HG03060 (cell line): ENCODE results near the gene CDC42EP5.

Source experiments
- ATAC-seq: cut with Tn5 transposase; IDR thresholded peaks from one replicate; pipeline ENCODE4 v1.9.1; 2021; ENCODE audit warnings: low read depth, moderate number of reproducible peaks; ENCODE audit not compliant: unreplicated experiment

Gene CDC42EP5

DNA sequence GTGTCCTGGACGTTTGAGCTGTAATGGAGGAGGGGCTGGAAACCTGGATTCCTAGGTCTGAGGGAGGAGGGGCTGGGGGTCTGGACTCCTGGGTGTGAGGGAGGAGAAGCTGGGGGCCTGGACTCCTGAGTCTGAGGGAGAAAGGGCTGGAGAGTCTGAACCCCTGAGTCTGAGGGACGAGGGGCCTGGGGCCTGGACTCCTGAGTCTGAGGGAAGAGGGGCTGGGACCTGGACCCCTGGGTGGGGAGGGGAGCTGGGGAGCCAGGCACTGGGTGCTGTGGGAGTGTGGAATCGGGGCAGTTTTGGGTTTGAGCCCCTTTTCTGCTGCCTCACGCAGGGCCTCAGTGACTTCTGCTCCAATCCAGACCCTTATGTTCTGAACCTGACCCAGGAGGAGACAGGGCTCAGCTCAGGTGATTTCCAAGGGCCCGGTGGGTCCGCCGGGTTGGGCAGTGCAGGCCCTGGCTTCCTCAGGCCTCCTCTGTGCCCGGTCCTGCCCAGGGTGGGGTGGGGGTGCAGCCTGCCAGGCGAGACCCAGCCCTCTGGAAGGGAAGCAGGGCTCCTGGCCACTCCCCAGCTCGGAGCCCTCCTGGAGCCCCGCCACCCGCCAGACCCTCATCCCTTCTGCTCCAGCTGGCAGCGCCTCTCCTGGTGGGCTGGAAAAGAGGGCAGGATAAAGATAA, 43.4 kb downstream of the CDC42EP5 start:
- no peak for ATAC-seq

DNA sequence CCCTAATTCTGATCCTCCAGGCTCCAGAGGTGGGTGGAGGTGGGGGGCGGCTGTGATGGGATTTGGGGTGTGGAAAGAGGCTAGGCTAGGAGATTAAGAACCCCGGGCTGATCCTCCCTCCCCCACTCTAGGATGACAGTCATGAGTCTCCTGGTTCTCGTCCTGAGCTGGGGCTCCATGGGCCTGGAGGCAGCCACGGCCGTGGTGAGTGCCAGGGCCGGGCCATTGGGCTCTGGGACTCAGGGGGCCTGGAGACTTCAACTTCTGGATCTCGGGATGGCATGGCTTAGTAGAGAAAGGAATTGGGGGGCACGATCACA, 44.0 kb downstream of the CDC42EP5 start:
- no peak for ATAC-seq

DNA sequence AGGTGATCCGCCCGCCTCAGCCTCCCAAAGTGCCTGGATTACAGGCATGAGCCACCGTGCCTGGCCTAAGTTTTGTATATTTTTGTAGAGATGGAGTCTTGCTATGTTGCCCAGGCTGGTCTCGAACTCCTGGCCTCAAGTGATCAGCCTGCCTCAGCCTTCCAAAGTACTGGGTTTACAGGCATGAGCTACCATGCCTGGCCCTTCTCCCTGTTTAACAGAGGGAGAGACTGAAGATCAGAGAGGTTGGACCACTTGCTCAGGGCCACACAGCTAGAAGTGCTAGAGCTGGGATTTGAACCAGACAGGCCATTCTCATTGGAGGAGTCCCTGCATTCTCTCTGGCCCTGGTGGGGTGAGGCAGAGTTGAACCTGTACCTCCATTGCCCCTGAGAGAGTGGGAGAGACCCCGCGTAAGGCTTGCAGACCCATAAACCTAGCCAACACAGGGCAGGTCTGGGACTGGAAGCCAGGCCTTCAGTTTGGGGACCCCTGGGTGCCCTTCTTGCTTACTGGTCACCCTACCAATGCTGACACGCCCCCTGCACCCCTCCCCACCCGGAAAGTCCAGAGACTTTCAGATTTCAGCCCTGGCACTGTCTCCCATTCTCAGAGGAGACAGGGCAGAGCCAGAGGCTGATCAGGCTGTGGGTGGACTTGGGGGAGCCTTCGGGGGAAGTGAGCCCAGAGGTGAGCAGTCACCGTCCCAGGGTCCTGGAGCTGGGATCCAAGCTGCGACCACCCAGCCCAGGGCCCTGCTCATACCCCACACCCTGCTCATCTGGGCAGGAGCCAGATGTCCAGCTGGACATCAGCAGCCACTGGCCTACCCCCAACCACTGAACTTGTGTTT, 44.5 kb downstream of the CDC42EP5 start:
- no peak for ATAC-seq

DNA sequence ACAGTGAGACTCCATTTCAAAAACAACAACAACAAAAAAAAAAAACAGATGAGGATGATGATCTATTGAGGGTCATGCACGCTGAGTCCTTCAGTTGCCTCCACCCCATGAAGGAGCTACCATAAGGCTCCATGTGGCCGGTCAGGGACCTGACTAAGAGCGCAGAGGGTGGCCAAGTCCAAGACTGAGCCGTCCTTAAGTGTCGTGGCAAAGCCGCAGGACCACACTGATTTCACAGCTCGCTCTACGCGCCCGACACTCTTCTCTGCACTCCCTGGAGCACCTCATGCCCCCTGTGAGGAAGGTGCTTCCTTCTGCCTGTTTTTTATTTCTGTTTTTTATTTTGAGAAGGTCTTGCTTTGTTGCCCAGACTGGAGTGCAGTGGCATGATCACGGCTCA, 45.5 kb downstream of the CDC42EP5 start:
- no peak for ATAC-seq

DNA sequence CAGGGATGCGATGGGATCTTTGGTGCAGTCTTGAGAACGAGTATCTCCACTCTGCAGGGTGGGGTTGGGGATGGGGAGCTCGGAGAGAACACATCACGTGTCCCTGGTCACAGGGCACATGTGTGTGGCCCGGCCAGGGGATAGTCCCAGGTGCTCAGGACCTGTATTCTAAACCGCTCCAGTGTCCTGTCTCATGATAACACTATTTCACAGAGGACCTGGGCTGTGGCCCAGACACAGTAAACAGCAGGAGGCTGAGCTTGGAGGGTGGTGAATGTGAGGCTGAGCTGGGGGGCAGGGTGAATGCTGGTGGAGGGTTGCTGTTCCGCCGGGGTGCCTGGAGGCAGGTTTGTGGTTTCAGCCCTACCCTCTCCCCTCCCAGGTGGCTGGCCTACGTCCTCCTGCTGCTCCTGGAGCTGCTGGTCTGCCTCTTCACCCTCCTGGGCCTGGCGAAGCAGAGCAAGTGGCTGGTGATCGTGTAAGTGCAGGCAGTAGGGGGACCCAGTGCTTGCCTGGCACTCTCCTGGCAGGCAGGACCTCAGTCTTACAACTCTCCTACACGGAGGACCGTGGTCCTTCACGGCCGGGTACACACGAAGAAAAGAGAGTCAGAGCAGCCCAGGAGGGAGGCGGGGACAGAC, 46.7 kb downstream of the CDC42EP5 start:
- ATAC-seq, result no peak

DNA sequence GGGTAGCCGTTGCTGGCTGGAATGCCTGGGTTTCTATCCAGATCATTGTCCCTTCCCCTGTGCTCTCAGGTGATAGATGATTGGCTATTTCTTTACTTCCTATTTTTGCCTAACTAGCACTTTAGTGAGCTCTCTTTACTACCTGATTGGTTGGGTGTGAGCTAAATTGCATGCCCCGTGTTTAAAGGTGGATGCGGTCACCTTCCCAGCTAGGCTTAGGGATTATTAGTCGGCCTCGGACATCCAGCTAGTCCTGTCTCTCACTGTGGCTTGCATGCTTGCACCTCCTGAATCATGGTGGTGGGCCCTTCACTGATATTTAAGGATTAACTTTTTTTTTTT, 47.7 kb downstream of the CDC42EP5 start:
- no peak for ATAC-seq

DNA sequence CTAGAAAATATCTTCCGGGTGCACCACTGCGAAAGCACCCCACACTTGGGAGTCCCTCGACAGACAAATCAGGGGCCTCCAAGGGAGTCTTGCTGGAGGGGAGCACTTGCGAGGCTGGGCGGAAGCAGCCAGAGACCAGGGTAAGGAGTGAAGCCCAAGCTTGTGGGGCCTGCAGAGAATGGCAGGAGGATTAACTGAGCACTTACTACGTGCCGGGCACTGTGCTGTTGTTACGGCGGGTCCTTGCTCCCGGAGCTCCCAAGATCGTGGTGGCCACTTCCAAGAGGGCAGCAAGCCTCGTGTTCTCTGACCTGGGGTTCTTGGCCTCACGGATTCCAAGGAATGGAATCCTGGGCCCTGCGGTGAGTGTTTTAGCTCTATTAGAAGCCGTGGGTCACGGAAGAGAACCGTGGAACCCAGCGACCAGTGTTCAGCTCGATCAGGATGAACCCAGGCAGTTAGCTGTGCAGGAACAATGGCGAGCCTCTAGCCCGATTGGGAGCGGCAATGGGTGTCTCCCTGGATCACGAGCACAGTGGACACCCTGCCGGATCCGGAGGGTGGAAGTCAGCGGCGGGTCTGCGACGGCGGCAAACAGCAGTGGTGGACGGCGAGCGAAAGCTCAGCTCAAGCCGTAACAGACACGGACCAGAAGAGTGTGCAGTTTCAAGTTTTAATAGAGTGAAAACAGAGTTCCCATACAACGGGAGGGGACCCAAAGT, 48.3 kb downstream of the CDC42EP5 start:
- ATAC-seq, result no peak

DNA sequence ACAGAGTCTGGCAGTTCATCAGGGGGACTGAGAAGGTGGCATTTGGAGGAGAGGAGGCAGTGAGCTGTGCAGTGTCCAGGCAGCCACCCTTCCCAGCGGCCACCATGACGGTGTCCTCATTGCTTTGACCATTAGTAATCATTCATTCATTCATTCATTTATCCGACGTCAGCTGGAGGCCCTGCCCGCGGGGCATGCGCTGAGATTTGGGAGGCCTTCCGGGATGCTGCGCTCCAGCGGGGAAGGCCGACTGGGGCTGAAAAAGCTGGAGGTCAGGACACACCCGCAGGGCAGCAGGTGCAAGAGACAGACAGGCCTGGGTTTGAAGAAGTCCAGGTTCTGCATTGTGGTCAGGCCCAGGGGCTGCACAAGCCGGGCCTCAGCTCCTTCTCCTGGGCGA, 48.9 kb downstream of the CDC42EP5 start:
- no peak for ATAC-seq

DNA sequence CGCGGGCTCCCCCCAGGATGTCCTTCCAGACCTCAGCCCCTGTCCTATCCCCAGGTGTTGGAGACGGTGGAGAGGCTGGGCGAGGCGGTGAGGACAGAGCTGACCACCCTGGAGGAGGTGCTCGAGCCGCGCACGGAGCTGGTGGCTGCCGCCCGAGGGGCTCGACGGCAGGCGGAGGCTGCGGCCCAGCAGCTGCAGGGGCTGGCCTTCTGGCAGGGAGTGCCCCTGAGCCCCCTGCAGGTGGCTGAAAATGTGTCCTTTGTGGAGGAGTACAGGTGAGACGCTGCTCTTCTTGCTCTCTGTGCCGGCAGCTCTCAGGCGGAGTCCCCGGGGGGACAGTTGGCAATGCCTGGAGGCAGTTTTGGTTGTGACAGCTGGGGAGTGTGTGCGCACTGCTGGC, 51.0 kb downstream of the CDC42EP5 start:
- no peak for ATAC-seq

DNA sequence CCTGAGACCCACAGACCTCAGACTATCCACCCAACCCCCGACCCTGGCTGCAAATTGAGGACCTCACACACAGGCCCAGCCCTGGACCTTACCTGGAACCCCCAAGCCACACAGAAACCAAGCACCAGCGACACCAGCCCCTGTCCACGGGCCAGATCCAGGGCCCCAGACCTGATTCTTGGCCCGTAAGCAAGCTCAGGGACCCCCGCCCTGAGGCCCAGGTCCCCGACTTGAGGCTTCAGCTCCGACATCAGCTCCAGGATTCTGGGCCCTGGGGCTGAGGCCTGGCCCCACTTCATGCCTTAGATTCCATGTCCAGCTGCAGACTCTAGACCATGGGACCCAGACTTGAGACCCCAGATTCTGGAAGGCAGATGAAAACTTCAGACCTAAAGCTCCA, 51.6 kb downstream of the CDC42EP5 start:
- no peak for ATAC-seq

DNA sequence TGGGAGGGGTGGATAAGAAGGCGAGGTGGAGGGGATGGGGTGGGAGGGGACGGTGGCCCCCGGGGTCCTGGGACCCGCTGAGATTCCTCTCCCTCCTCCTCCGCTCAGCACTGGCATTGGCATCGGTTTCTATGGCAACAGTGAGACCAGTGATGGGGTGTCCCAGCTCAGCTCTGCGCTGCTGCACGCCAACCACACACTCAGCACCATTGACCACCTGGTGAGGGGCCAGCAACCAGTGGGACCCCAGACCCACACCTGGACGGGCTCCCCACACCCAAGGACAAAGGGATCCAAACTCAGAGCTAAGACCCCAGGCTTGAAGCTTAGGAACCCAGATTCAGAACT, 52.0 kb downstream of the CDC42EP5 start:
- no peak for ATAC-seq

DNA sequence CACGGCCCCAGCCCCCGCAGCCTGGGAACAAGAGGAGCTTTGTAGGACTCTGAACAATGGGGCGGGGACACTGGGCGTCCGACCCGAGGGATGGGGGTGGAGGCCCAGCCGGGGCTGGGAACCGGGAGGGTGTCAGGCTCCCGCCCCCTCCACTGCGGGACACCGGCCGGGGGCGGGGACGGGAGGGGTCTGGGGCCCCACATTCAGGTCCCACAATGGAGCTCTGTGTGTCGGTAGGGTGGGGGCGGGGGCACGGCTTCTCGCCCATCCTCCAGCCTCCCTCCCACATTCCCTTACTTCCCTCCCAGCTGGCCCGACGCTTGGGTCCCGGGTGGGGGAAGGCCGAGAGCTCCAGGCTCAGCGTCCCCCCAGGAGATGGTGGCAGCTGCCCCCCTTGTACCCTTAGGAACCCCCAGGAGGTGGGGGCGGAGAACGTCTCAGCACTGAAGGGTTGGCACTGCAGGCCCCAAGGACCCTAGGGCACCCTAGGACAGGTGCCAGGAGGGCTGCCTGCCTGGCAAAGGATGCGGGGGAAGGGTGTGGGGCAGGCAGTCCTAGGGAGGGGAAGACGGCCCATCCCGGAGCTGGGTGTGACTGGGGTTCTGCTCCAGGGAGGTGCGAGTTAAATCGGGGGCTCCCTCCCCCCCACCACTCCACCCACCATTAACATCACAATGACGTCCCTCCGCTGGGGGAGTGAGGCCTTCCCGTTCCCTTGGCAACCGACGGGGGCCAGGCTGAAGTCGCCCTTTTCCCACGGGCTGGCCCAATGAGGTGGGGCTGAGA, 52.5 kb downstream of the CDC42EP5 start:
- no peak for ATAC-seq

DNA sequence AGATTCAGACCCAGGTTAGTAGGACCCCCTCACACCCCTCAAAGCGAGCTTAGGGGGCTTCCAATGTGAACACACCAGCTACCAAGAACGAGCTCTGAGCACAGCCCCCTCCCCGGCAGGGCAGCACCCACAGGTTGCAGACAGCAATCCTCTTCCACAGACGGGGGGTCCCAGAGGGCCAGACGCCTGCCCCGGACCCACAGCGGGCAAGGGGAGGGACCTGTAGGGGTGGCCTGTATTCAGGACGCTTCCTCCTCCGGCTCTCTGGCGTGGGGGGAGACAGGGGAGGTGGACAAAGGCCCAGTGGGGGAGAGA, 53.1 kb downstream of the CDC42EP5 start:
- ATAC-seq, result no peak

DNA sequence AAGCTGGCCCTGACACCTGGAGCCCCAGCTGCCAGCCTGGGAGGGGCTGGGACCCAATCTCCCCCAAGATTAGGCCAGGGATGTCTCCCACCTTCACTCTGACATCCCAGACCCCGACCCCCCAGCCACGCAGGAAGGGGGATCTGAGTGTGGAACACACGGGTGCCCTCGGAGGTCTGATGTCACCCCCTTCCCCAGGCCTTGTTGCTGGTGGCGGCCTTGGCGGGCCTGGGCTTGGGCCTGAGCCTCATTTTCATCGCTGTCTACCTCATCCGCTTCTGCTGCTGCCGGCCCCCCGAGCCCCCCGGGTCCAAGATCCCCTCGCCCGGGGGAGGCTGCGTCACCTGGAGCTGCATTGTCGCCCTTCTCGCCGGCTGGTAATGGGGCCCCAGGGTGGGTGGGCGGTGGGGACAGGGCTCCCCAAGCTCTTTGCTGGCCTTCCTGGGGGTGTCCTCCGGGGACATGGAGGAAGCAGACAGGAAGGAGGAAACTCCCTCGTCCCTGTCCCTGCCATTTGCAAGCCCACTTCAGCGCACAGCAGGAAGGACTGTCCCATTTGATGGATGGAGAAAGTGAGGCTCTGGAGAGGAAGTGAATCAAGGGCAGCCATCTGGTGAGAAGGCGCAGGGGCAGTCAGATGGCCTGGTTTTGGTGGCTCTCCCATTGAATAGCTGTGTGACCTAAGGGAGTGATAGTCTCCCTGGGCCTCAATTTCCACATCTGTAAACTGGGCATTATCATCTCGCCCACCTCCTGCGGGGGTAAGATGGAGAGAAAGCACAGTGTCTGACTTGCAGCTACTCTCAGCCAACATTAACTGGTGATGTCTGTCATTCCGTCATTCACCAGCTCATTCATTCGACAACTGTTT, 53.9 kb downstream of the CDC42EP5 start:
- ATAC-seq, result no peak

DNA sequence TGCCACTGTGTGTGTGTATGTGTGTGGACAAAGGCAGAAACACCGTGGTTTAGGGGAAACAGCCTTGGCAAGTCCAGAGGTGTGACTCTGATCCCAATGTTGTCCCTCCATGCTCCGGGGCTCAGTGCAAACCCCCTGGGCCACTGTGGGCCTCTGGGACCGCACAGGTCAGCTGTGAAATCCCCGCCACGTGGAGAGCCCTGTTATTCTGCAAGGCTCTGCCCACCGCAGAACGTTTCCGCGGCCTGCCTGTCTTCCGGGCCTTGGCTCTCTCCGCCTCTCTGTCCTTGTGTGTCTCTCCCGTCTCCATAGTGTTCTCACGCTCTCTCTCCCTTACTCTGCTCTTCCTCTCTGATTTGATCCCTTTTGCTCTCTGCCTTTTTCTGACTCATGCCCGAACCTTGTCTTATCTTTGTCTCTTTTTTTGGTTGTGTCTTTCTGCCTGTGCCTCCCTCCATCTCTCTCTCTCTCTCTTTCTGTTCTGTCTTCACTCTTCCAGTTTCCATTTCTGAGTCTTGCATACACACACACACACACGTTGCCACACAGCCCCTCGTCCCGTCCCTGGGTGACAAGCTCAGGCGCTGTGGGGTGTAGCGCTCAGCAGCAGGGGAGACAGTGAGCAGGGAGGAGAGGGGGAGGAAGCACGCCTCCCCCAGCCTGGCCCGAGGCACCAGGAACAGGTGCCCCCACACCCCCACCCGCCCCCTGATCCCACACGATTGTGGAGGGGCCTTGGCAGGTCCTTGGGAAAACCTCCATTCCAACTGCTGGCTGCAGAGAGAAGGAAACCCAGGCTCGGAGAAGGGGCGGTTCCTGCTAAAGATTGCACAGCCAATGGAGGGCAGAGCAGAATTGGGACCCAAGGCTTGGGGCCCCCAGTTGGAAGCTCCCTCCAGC, 54.8 kb downstream of the CDC42EP5 start:
- ATAC-seq, result no peak

DNA sequence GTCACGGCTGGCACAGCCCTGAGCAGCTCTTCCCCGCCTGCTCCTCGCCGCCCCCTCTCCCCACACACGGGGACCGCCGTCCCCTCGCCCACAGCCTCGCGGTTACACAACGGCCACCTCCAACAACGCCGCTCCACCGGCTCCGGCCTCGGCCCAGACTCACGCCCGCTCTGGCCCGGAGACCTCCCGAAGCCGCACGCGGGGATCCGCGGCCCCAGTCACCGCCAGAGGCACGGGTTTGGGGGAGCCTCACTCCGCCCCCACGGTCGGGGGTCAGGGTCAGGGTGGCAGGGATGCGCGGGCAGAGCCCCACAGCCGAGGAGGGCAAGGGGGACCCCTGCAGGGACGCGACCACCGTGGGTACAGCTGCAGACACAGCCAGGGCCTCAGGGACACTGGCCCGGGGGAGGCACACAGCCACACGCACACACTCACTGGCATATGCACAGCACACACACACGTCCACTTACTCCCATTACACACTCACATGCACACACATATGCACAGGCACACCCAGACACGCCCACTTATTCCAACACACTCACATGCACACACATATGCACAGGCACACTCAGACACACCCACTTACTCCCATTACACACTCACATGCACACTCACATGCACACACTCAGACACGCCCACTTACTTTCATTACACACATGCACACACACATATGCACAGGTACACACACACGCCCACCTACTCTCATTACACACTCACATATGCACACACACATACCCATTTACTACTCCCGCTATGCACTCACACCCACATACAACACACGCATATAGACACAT, 56.2 kb downstream of the CDC42EP5 start:
- no peak for ATAC-seq

DNA sequence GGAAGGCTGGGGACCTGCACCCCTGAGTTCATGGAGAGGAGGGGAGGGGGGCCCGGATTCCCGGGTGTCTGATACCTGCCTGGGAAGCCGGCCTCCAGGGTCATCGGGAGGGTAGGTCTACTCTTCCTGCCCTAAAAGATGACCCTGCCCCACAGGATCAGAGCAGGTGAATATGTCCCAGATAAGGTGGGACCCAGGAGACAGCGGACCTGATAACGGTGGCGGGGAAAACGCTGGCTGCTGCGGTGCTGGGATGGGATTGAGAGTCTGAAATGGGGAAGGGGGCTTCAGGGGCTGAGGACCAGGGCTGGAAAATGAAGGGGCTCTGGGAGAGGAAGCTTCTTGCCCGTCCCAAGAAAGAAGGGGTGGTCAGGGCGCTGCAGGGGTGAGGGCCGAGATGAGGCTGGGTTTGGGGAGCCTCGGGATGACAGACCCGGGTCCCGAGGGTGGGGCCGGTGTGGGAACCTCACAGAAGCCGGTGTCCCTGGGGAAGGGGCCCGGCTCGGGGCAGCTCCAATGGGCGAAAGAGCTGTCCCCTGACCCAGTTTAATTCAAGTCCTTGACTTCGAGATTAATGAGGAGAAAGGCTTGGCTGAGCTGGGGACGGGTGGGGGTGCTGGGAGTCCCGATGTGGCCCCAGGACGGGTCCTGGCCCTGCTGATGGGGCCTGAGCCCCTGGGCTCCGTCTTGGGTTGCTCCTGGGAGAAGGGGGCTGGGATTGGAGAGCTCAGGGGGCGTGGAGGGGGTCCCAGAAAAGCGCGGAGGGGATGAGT, 57.0 kb downstream of the CDC42EP5 start:
- no peak for ATAC-seq
